ENCODE measurements around the gene ATCAY. TPM values are rescaled to one million over a fixed set of nuclear protein-coding genes. Genes with fewer than 3 reads are reported as not detected.

Gene ATCAY
- total and polyA plus RNA-seq, 4 donors: not detected

DNA sequence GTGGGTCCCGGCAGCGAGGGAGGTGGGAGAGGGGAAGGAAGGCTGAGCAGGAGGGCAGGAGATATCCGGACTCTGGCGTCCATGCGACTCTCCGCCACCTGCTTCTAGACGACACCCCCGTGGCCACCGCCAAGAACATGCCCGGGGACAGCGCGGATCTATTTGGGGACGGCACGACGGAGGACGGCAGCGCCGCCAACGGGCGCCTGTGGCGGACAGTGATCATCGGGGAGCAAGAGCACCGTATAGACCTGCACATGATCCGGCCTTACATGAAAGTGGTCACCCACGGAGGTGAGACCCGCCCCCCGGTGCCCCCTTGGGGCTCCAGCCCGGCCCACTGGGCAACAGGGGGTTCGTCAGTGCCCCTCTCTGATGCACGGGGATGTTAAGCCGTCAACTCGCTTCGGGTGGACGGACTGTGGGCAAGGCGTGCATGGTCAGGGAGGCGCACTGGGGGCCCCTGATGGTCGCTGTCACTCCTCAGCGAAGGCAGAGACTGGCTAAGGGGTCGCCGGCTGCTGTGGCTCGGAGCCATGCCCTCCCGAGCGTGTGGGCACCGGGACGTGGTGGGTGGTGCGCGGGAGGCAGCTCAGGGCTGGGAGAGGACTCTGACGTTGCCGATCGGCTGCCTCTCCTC is 27.3 kb downstream of the ATCAY start:
- Histone ChIP-seq H3K27me3 (ENCODE audit: control insufficient read depth in 1 of 2, insufficient read depth in 2 of 2, low read length in 1 of 2) (no peaks in the 10 kb centered on the region), H3K9me3 (ENCODE audit: control insufficient read depth, low read length) (no peaks in the 10 kb centered on the region), H3K4me3 (ENCODE audit: low read length in 2 of 2) (no peak overlapping the region), H3K36me3 (ENCODE audit: control insufficient read depth in 1 of 2, insufficient read depth in 2 of 2, low read length in 1 of 2) (no peaks in the 10 kb centered on the region), H3K27ac (ENCODE audit: low read depth in 1 of 2, low read length in 2 of 2) (no peak overlapping the region), H3K4me1 (ENCODE audit: control insufficient read depth in 1 of 2, insufficient read depth in 2 of 2, low read length in 2 of 2) (no peaks in the 10 kb centered on the region)
- no peak for ATAC-seq (ENCODE audit: low FRiP score)
- no peak for DNase-seq
- WGBS, 2 donors: 84 to 87% methylated on average over 50 of the region's 50 CpGs
- intact Hi-C loops (cut with DNase I): no loop called here

DNA sequence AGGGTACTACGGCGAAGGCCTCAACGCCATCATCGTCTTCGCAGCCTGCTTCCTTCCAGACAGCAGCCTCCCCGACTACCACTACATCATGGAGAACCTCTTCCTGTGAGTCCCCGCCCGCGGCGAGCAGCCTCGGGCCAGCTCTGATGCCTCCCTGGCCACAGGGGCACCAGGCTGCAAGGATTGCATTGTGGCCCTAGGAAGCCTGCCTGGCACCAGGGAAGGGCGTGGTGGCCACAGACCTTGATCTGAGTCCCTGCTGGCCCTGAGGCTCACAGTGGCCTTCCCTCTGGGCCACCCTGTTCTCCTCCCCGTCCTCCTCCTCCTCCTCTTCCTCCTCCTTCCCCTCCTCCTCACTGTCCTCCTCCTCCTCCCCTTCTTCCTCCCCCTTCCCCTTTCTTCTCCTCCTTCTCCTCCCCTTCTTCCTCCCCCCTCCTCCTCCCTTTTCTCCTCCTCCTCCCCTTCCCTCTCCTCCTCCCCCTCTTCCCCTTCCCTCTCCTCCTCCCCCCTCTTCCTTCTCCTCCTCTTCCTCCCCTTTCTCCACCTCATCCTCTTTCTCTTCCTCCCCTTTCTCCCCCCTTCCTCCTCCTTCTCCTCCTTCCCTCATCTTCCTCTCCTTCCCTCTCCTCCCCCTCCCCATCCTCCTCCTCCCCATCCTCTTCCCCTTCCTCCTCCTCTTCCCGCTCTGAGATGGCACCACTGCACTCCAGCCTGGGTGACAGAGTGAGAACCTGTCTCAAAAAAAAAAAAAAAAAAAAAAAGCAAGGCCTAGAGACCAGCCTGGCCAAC is 28.0 kb downstream of the ATCAY start:
- intact Hi-C loops (cut with DNase I): no loop called here
- no peaks in the 10 kb centered on the region for H3K9me3 ChIP-seq (ENCODE audit: control insufficient read depth, low read length)
- no peak overlapping the region for H3K4me3 ChIP-seq (ENCODE audit: low read length in 2 of 2)
- no peak overlapping the region for H3K27ac ChIP-seq (ENCODE audit: low read depth in 1 of 2, low read length in 2 of 2)
- WGBS, 2 donors: 76 to 79% methylated on average over 14 of the region's 14 CpGs
- no peaks in the 10 kb centered on the region for H3K27me3 ChIP-seq (ENCODE audit: control insufficient read depth in 1 of 2, insufficient read depth in 2 of 2, low read length in 1 of 2)
- ATAC-seq (ENCODE audit: low FRiP score) (no peak), DNase-seq (no peak)
- H3K4me1 ChIP-seq (ENCODE audit: control insufficient read depth in 1 of 2, insufficient read depth in 2 of 2, low read length in 2 of 2): no peaks in the 10 kb centered on the region
- H3K36me3 ChIP-seq (ENCODE audit: control insufficient read depth in 1 of 2, insufficient read depth in 2 of 2, low read length in 1 of 2): no peaks in the 10 kb centered on the region

DNA sequence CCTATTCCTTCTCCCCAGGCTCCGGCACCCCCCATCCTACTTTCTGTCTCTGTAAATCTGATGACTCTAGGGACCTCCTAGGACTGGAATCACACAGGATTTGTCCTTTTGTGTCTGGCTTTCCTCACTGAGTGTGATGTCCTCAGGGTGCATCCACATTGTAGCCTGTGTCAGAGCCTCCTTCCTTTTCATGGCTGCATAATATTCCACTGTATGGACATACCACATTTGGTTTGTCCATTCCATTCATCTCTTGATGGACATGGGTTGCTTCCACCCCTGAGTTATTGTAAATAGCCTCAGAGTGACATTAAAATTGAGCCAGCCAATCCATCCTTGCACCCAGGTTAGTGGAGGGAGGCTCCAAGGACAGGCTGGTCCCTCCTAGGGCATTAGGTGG is 29.6 kb downstream of the ATCAY start:
- H3K27ac ChIP-seq (ENCODE audit: low read depth in 1 of 2, low read length in 2 of 2): no peak overlapping the region
- no peaks in the 10 kb centered on the region for H3K4me1 ChIP-seq (ENCODE audit: control insufficient read depth in 1 of 2, insufficient read depth in 2 of 2, low read length in 2 of 2)
- H3K4me3 ChIP-seq (ENCODE audit: low read length in 2 of 2): no peak overlapping the region
- DNase-seq (no peak), ATAC-seq (ENCODE audit: low FRiP score) (no peak)
- no peaks in the 10 kb centered on the region for H3K36me3 ChIP-seq (ENCODE audit: control insufficient read depth in 1 of 2, insufficient read depth in 2 of 2, low read length in 1 of 2)
- no peaks in the 10 kb centered on the region for H3K27me3 ChIP-seq (ENCODE audit: control insufficient read depth in 1 of 2, insufficient read depth in 2 of 2, low read length in 1 of 2)
- intact Hi-C loops (cut with DNase I): no loop called here
- WGBS, 2 donors: 99 to 100% methylated on average over 1 of the region's 1 CpG
- no peaks in the 10 kb centered on the region for H3K9me3 ChIP-seq (ENCODE audit: control insufficient read depth, low read length)

DNA sequence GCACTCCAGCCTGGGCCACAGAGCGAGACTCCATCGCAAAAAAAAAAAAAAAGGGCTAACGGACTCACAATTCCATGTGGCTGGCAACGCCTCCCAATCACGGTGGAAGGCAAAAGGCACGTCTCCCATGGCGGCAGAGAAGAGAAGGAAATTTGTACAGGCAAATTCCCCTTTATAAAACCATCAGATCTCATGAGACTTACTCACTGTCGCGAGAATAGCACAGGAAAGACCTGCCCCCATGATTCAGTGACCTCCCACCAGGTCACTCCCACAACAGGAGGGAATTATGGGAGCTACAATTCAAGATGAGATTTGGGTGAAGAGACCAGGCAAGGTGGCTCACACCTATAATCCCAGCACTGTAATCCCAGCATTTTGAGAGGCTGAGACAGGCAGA is 33.7 kb downstream of the ATCAY start:
- Histone ChIP-seq H3K27me3 (ENCODE audit: control insufficient read depth in 1 of 2, insufficient read depth in 2 of 2, low read length in 1 of 2) (no peaks in the 10 kb centered on the region), H3K36me3 (ENCODE audit: control insufficient read depth in 1 of 2, insufficient read depth in 2 of 2, low read length in 1 of 2) (no peaks in the 10 kb centered on the region), H3K27ac (ENCODE audit: low read depth in 1 of 2, low read length in 2 of 2) (no peak overlapping the region), H3K9me3 (ENCODE audit: control insufficient read depth, low read length) (no peaks in the 10 kb centered on the region), H3K4me3 (ENCODE audit: low read length in 2 of 2) (no peak overlapping the region), H3K4me1 (ENCODE audit: control insufficient read depth in 1 of 2, insufficient read depth in 2 of 2, low read length in 2 of 2) (no peaks in the 10 kb centered on the region)
- no peak for ATAC-seq (ENCODE audit: low FRiP score)
- intact Hi-C loops (cut with DNase I): no loop called here
- 76 to 82% methylated on average over 7 to 9 of the region's 9 CpGs for WGBS, 2 donors
- DNase-seq: no peak

DNA sequence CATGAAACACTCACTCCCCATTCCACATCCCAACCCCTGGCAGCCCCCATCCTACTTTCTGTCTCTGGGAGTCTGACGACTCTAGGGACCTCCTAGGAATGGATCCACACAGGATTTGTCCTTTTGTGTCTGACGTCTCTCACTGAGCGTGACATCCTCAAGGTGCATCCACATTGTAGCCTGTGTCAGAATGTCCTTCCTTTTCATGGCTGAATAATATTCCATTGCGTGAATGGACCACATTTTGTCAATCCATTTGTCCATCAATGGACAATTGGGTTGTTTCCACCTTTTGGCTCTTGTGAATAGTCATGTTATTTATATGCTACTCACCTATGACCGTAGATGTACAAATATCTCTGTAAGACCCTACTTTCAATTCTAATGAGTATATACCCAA is 35.5 kb downstream of the ATCAY start:
- DNase-seq (no peak), ATAC-seq (ENCODE audit: low FRiP score) (no peak)
- Histone ChIP-seq H3K27ac (ENCODE audit: low read depth in 1 of 2, low read length in 2 of 2) (no peak overlapping the region), H3K27me3 (ENCODE audit: control insufficient read depth in 1 of 2, insufficient read depth in 2 of 2, low read length in 1 of 2) (no peaks in the 10 kb centered on the region), H3K36me3 (ENCODE audit: control insufficient read depth in 1 of 2, insufficient read depth in 2 of 2, low read length in 1 of 2) (no peaks in the 10 kb centered on the region), H3K4me3 (ENCODE audit: low read length in 2 of 2) (no peak overlapping the region), H3K9me3 (ENCODE audit: control insufficient read depth, low read length) (peaks cover 1% of the 10 kb centered on the region), H3K4me1 (ENCODE audit: control insufficient read depth in 1 of 2, insufficient read depth in 2 of 2, low read length in 2 of 2) (no peaks in the 10 kb centered on the region)
- intact Hi-C loops (cut with DNase I): no loop called here
- 94% methylated on average over 5 of the region's 5 CpGs for WGBS, 2 donors

DNA sequence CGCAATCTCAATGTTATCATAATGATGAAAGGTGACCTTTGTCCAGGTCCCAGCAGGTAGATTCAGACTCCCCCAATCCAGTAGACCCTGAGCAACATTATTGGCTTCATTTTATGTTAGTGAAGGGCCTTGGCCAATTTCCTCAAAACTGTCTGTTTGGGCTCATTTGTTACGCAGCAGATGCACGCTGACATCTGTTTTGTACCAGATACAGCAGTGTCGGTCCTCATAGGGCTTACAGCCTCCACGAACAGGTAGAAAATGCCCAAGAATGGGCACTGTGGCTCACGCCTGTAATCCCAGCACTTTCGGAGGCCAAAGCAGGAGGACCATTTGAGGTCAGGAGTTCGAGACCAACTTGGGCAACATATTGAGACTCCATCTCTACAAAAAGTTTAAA is 39.3 kb downstream of the ATCAY start:
- Histone ChIP-seq H3K27ac (ENCODE audit: low read depth in 1 of 2, low read length in 2 of 2) (no peak overlapping the region), H3K4me3 (ENCODE audit: low read length in 2 of 2) (no peak overlapping the region), H3K36me3 (ENCODE audit: control insufficient read depth in 1 of 2, insufficient read depth in 2 of 2, low read length in 1 of 2) (no peaks in the 10 kb centered on the region), H3K9me3 (ENCODE audit: control insufficient read depth, low read length) (peaks cover 1% of the 10 kb centered on the region), H3K4me1 (ENCODE audit: control insufficient read depth in 1 of 2, insufficient read depth in 2 of 2, low read length in 2 of 2) (no peaks in the 10 kb centered on the region), H3K27me3 (ENCODE audit: control insufficient read depth in 1 of 2, insufficient read depth in 2 of 2, low read length in 1 of 2) (no peaks in the 10 kb centered on the region)
- intact Hi-C loops (cut with DNase I): no loop called here
- WGBS, 2 donors: 94 to 95% methylated on average over 8 of the region's 8 CpGs
- DNase-seq (no peak), ATAC-seq (ENCODE audit: low FRiP score) (no peak)

DNA sequence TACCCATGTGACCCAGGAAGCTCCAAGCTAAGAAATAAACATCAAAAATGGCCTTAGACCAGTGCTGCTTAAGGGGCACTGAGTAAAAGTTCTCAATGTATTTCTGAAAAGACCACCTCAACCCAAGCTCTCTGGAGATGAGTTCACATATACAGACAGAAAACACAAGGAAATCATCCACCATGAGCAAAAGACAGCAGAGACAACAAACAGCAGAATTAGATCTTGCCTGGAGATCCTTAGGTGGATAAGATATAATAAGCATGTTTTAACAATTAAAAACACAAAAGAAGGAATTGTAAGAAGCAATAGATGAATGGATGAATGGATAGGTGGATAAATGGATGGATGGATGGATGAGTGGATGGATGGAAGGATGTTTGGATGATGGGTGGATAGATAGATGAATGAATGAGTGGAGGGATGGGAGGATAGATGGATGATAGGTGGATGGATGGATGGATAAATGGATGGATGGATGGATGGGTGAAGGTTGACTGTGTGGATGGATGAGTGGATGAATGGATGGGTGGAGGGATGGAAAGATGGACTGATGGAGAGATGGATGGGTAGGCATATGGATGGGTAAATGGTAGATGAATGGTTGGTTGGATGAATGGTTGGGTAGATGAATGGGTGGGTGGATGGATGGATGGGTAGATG is 42.7 kb downstream of the ATCAY start:
- no peaks in the 10 kb centered on the region for H3K27me3 ChIP-seq (ENCODE audit: control insufficient read depth in 1 of 2, insufficient read depth in 2 of 2, low read length in 1 of 2)
- no peaks in the 10 kb centered on the region for H3K4me1 ChIP-seq (ENCODE audit: control insufficient read depth in 1 of 2, insufficient read depth in 2 of 2, low read length in 2 of 2)
- intact Hi-C loops (cut with DNase I): no loop called here
- H3K36me3 ChIP-seq (ENCODE audit: control insufficient read depth in 1 of 2, insufficient read depth in 2 of 2, low read length in 1 of 2): no peaks in the 10 kb centered on the region
- no peak for DNase-seq
- H3K4me3 ChIP-seq (ENCODE audit: low read length in 2 of 2): no peak overlapping the region
- peaks cover 1% of the 10 kb centered on the region for H3K9me3 ChIP-seq (ENCODE audit: control insufficient read depth, low read length)
- no peak overlapping the region for H3K27ac ChIP-seq (ENCODE audit: low read depth in 1 of 2, low read length in 2 of 2)
- no peak for ATAC-seq (ENCODE audit: low FRiP score)

DNA sequence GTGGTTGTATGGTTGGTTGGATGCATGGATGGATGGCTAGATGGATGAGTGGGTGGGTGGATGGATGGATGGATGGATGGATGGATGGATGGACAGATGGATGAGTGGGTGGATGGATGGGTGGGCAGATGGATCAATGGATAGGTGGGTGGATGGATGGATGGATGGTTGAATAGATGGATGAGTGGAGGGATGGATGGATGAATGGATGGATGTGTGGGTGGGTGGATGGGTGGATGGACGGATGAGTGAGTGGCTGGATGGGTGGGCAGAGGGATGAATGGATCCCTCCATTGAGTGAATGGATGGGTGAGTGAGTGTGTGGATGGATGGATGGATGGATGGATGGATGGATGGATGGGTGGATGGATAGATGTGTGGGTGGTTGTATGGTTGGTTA is 43.4 kb downstream of the ATCAY start:
- Histone ChIP-seq H3K4me1 (ENCODE audit: control insufficient read depth in 1 of 2, insufficient read depth in 2 of 2, low read length in 2 of 2) (no peaks in the 10 kb centered on the region), H3K27ac (ENCODE audit: low read depth in 1 of 2, low read length in 2 of 2) (no peak overlapping the region), H3K36me3 (ENCODE audit: control insufficient read depth in 1 of 2, insufficient read depth in 2 of 2, low read length in 1 of 2) (no peaks in the 10 kb centered on the region), H3K27me3 (ENCODE audit: control insufficient read depth in 1 of 2, insufficient read depth in 2 of 2, low read length in 1 of 2) (no peaks in the 10 kb centered on the region), H3K9me3 (ENCODE audit: control insufficient read depth, low read length) (peaks cover 1% of the 10 kb centered on the region), H3K4me3 (ENCODE audit: low read length in 2 of 2) (no peak overlapping the region)
- ATAC-seq (ENCODE audit: low FRiP score): no peak
- intact Hi-C loops (cut with DNase I): no loop called here
- WGBS, 2 donors: 77 to 80% methylated on average over 1 of the region's 1 CpG
- no peak for DNase-seq

DNA sequence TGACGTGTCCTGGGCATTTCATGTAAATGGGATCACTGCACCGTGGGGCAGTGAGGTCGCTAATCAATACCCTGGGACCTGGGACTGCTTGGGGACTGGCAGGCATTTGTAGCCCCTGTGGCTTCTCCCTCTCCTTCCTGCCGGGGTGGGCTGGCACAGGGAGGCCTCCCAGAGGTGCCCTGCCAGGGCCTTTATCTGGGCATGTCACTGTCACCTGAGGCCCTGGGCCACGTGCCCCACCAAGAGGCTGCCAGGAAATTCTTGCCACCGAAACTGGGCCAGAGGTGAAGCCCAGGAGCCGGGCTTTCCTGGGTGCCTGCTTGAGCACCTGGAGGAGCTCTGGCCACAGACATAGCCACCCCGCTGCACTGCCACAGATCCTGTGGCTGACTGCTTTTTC is 50.6 kb downstream of the ATCAY start:
- 68 to 73% methylated on average over 8 of the region's 8 CpGs for WGBS, 2 donors
- intact Hi-C loops (cut with DNase I): no loop called here
- H3K27me3 ChIP-seq (ENCODE audit: control insufficient read depth in 1 of 2, insufficient read depth in 2 of 2, low read length in 1 of 2): no peaks in the 10 kb centered on the region
- H3K4me1 ChIP-seq (ENCODE audit: control insufficient read depth in 1 of 2, insufficient read depth in 2 of 2, low read length in 2 of 2): no peaks in the 10 kb centered on the region
- H3K27ac ChIP-seq (ENCODE audit: low read depth in 1 of 2, low read length in 2 of 2): no peak overlapping the region
- DNase-seq: no peak
- H3K9me3 ChIP-seq (ENCODE audit: control insufficient read depth, low read length): no peaks in the 10 kb centered on the region
- no peak overlapping the region for H3K4me3 ChIP-seq (ENCODE audit: low read length in 2 of 2)
- no peaks in the 10 kb centered on the region for H3K36me3 ChIP-seq (ENCODE audit: control insufficient read depth in 1 of 2, insufficient read depth in 2 of 2, low read length in 1 of 2)
- no peak for ATAC-seq (ENCODE audit: low FRiP score)

Measured in aorta (tissue), 5 donors.